ENCODE results near the gene LGALS4.

LGALS4 gene

GRCh38 chr19:38838208-38838985 lies 25.7 kb upstream of the LGALS4 start:
- H3K79me2 ChIP-seq (ENCODE audit: insufficient read depth, low read length) = peaks cover 36% of the 10 kb centered on the region
- ATAC-seq (ENCODE audit: insufficient read depth, low read depth) (no peak), DNase-seq (no peak)
- no peak for TF ChIP-seq CTCF (IDR thresholded peaks at IDR 0.05; ENCODE audit: borderline replicate concordance, extremely low read depth, low read length, poor library complexity, severe bottlenecking)
- no peak for TF ChIP-seq EZH2 (IDR thresholded peaks at IDR 0.05; ENCODE audit: borderline replicate concordance, low read depth, low read length, severe bottlenecking)
- no peak overlapping the region for H2AFZ ChIP-seq (ENCODE audit: low read depth, low read length)
- no peak overlapping the region for H3K9ac ChIP-seq (ENCODE audit: low read depth, low read length)
- H3K4me3 ChIP-seq (ENCODE audit: low read depth in 1 of 2, low read length in 2 of 2) = no peak overlapping the region
- no peak overlapping the region for H3K27ac ChIP-seq (ENCODE audit: low read length)
- H4K20me1 ChIP-seq (ENCODE audit: insufficient read depth, low read length) = peaks cover 65% of the 10 kb centered on the region
- H3K27me3 ChIP-seq (ENCODE audit: insufficient read depth, low read length, poor library complexity) = no peaks in the 10 kb centered on the region
- H3K9me3 ChIP-seq (ENCODE audit: insufficient read depth, low read length, severe bottlenecking) = no peaks in the 10 kb centered on the region
- H3K4me1 ChIP-seq (ENCODE audit: insufficient read depth, low read length) = peaks cover 5% of the 10 kb centered on the region; the same call in 1 of the 2 replicates
- peaks cover 80% of the 10 kb centered on the region for H3K36me3 ChIP-seq (ENCODE audit: insufficient read depth, low read length)
- H3K4me2 ChIP-seq (ENCODE audit: insufficient read depth, low read length) = no peak overlapping the region

- Histone ChIP-seq H3K27ac (ENCODE audit: low read length) (no peak overlapping the region), H3K4me3 (ENCODE audit: low read depth in 1 of 2, low read length in 2 of 2) (no peak overlapping the region), H3K9me3 (ENCODE audit: insufficient read depth, low read length, severe bottlenecking) (no peaks in the 10 kb centered on the region), H3K4me1 (ENCODE audit: insufficient read depth, low read length) (peaks cover under 1% of the 10 kb centered on the region; the same call in 1 of the 2 replicates), H3K36me3 (ENCODE audit: insufficient read depth, low read length) (peaks cover 73% of the 10 kb centered on the region), H3K27me3 (ENCODE audit: insufficient read depth, low read length, poor library complexity) (no peaks in the 10 kb centered on the region), H4K20me1 (ENCODE audit: insufficient read depth, low read length) (peaks cover 58% of the 10 kb centered on the region), H3K79me2 (ENCODE audit: insufficient read depth, low read length) (peaks cover 29% of the 10 kb centered on the region), H3K9ac (ENCODE audit: low read depth, low read length) (no peak overlapping the region), H3K4me2 (ENCODE audit: insufficient read depth, low read length) (no peak overlapping the region), H2AFZ (ENCODE audit: low read depth, low read length) (no peak overlapping the region)
- TF ChIP-seq CTCF (IDR thresholded peaks at IDR 0.05; ENCODE audit: borderline replicate concordance, extremely low read depth, low read length, poor library complexity, severe bottlenecking) = no peak
- no peak for TF ChIP-seq EZH2 (IDR thresholded peaks at IDR 0.05; ENCODE audit: borderline replicate concordance, low read depth, low read length, severe bottlenecking)
- DNase-seq (no peak), ATAC-seq (ENCODE audit: insufficient read depth, low read depth) (no peak)
Measured at GRCh38 chr19:38837656-38838121, 24.9 kb upstream of the LGALS4 start.

- peaks cover 5% of the 10 kb centered on the region for H3K4me1 ChIP-seq (ENCODE audit: insufficient read depth, low read length)
- ATAC-seq (ENCODE audit: insufficient read depth, low read depth) = no peak
Measured at GRCh38 chr19:38836983-38837626, 24.4 kb upstream of the LGALS4 start.

More at GRCh38 chr19:38836983-38837626, 24.4 kb upstream of the LGALS4 start:
- Histone ChIP-seq H3K27me3 (ENCODE audit: insufficient read depth, low read length, poor library complexity) (no peaks in the 10 kb centered on the region), H3K27ac (ENCODE audit: low read length) (no peak overlapping the region), H3K4me3 (ENCODE audit: low read depth in 1 of 2, low read length in 2 of 2) (no peak overlapping the region), H3K36me3 (ENCODE audit: insufficient read depth, low read length) (peaks cover 67% of the 10 kb centered on the region), H4K20me1 (ENCODE audit: insufficient read depth, low read length) (peaks cover 52% of the 10 kb centered on the region), H3K9ac (ENCODE audit: low read depth, low read length) (no peak overlapping the region), H2AFZ (ENCODE audit: low read depth, low read length) (no peak overlapping the region), H3K79me2 (ENCODE audit: insufficient read depth, low read length) (peaks cover 23% of the 10 kb centered on the region), H3K9me3 (ENCODE audit: insufficient read depth, low read length, severe bottlenecking) (no peaks in the 10 kb centered on the region), H3K4me2 (ENCODE audit: insufficient read depth, low read length) (no peak overlapping the region)
- TF ChIP-seq CTCF (IDR thresholded peaks at IDR 0.05; ENCODE audit: borderline replicate concordance, extremely low read depth, low read length, poor library complexity, severe bottlenecking) = no peak
- TF ChIP-seq EZH2 (IDR thresholded peaks at IDR 0.05; ENCODE audit: borderline replicate concordance, low read depth, low read length, severe bottlenecking) = no peak
- DNase-seq = no peak

Data from DND-41 (cell line).